K562 (cell line): ENCODE data around the gene MN1. TPM values are rescaled to one million over a fixed set of nuclear protein-coding genes. Genes with fewer than 3 reads are reported as not detected.

Experiments
- ARNT ChIP-seq, 2 experiments: fragments of 450-650 bp; IDR thresholded peaks; 2 replicates each; pipeline ENCODE4 v1.6.1; 2016; ENCODE audit warnings: mild to moderate bottlenecking in 1 of 2
- BDP1 ChIP-seq: IDR thresholded peaks from 3 replicates; pipeline ENCODE4 v1.6.1; 2011; ENCODE audit not compliant: insufficient read length, insufficient read depth
- CC2D1A ChIP-seq: fragments of 450-650 bp; IDR thresholded peaks from 2 replicates; pipeline ENCODE4 v1.6.1; 2017; ENCODE audit warnings: mild to moderate bottlenecking
- IRF1 ChIP-seq: sonication (generic); formaldehyde crosslinking; IDR thresholded peaks from 2 replicates; pipeline ENCODE4 v1.8.0; 2022; ENCODE audit warnings: missing genetic modification reagents, mild to moderate bottlenecking, borderline replicate concordance
- IRF9 ChIP-seq: fragments of 450-650 bp; IDR thresholded peaks from 2 replicates; pipeline ENCODE4 v1.6.1; 2016; ENCODE audit warnings: missing biosample characterization, missing genetic modification characterization
- KLF10 ChIP-seq: fragments of 250-450 bp; sonication (Bioruptor Pico); IDR thresholded peaks from 2 replicates; pipeline ENCODE4 v1.6.1; 2021; ENCODE audit warnings: matching md5 sums
- NONO ChIP-seq, 2 experiments: fragments of 200-400 bp in 1 of 2; fragments of 450-650 bp in 1 of 2; formaldehyde crosslinking in 1 of 2; IDR thresholded peaks; 2 replicates each; pipeline ENCODE4 v1.6.1; 2017; ENCODE audit warnings: low read depth in 2 of 2, mild to moderate bottlenecking in 2 of 2, moderate library complexity in 2 of 2, low read length in 1 of 2
- PRPF4 ChIP-seq: fragments of 200-400 bp; formaldehyde crosslinking; IDR thresholded peaks from one replicate; pipeline ENCODE4 v1.6.1; 2017; ENCODE audit warnings: low read length, low read depth, mild to moderate bottlenecking; ENCODE audit not compliant: insufficient read depth, poor library complexity, severe bottlenecking
- REST ChIP-seq, 2 experiments: fragments of 450-650 bp; formaldehyde crosslinking in 1 of 2; IDR thresholded peaks; 2 replicates each; pipeline versions ENCODE4 v1.4.0 to v1.6.1; 2014 to 2020; ENCODE audit warnings: mild to moderate bottlenecking in 2 of 2, borderline replicate concordance in 1 of 2, low read depth in 1 of 2
- SMAD4 ChIP-seq: fragments of 250-450 bp; sonication (Bioruptor Pico); conservative IDR thresholded peaks from 2 replicates; pipeline ENCODE4 v1.8.0; 2021; ENCODE audit warnings: inconsistent platforms, mild to moderate bottlenecking, moderate library complexity
- STAT6 ChIP-seq: sonication (generic); formaldehyde crosslinking; IDR thresholded peaks from 2 replicates; pipeline ENCODE4 v1.8.1; 2023; ENCODE audit warnings: mild to moderate bottlenecking, missing genetic modification reagents
- ZNF140 ChIP-seq: fragments of 250-450 bp; sonication (Bioruptor Pico); IDR thresholded peaks from 2 replicates; pipeline ENCODE4 v1.8.0; 2021; ENCODE audit warnings: moderate library complexity, mild to moderate bottlenecking, inconsistent platforms
- ZNF408 ChIP-seq: fragments of 250-450 bp; sonication (Bioruptor Pico); IDR thresholded peaks from 2 replicates; pipeline ENCODE4 v1.4.0; 2020; ENCODE audit warnings: low read depth, mild to moderate bottlenecking, moderate library complexity
- ZNF695 ChIP-seq: fragments of 450-650 bp; formaldehyde crosslinking; IDR thresholded peaks from 2 replicates; pipeline ENCODE4 v1.4.0; 2020; ENCODE audit warnings: mild to moderate bottlenecking, moderate library complexity
- ZNF707 ChIP-seq: fragments of 250-450 bp; sonication (Bioruptor Pico); conservative IDR thresholded peaks from 2 replicates; pipeline ENCODE4 v1.8.0; 2022; ENCODE audit warnings: inconsistent platforms, mild to moderate bottlenecking, moderate library complexity
- polyA plus RNA-seq, 8 experiments: library from polyadenylated mRNA; depleted of rRNA in 4 of 8; stranded (reverse) in 5 of 8; unstranded in 3 of 8; fragments of >200 nt; fragmentation: Nextera tagmentation in 2 of 8; fragmentation: Illumina TruSeq in 1 of 8; extraction: Ambion mirVana in 2 of 8; extraction: Trizol in 1 of 8; gene quantifications; 2 replicates each; pipeline versions ENCODE4 v1.2.1 to v1.2.3, GENCODE V29; 2011 to 2014; ENCODE audit warnings: inconsistent platforms in 1 of 8, missing spikeins in 1 of 8
- total RNA-seq, 7 experiments: library from RNA; depleted of rRNA in 6 of 7; stranded (reverse); fragments of >200 nt in 6 of 7; fragmentation: Illumina TruSeq in 2 of 7; extraction: Trizol in 2 of 7; gene quantifications; 2 replicates each; pipeline versions ENCODE4 v1.2.1 to v1.2.3, GENCODE V29; 2011 to 2021; ENCODE audit warnings: low replicate concordance in 1 of 7

MN1 gene
- total and polyA plus RNA-seq, 9 of the 15 experiments (the other 6 are each of a cell fraction or from before 2014, with no cell fraction given): under 0.01 to 0.05 (median 0.03) TPM; not detected in 5

- TF ChIP-seq ZNF707 (no peak), ZNF140 (CRISPR knock-in tag) (no peak), CC2D1A (peak; percentile 64; the same call in 1 of the 2 replicates), ZNF695 (no peak), STAT6 (CRISPR knock-in tag) (no peak), IRF1 (no peak), BDP1 (no peak), REST (IDR thresholded peaks at IDR 0.05; ENCODE audit: borderline replicate concordance) (no peak), REST (CRISPR knock-in tag; IDR thresholded peaks at IDR 0.05; ENCODE audit: low read depth) (no peak), ARNT (IDR thresholded peaks at IDR 0.05) (0 out of 4 replicates have a peak, but pooled peaks of 1 of the 2 experiments have one; percentile 61), IRF9 (no peak), ZNF408 (no peak), NONO (IDR thresholded peaks at IDR 0.05; ENCODE audit: low read depth in 2 of 2, low read length in 1 of 2) (no peak), PRPF4 (no peak), KLF10 (CRISPR knock-in tag) (no peak), SMAD4 (CRISPR knock-in tag) (peak; percentile 61)
These were observed 45.4 kb upstream of the MN1 start (continued) for GRCh38 chr22:27846910-27847309.
